Parathyroid adenoma (tissue), 2 donors: ENCODE measurements around the gene MYD88.

Source experiments
- H2AFZ ChIP-seq: fragments of 300-600 bp; sonication (generic); one replicate; pipeline ENCODE4 v1.7.0; 2017; ENCODE audit warnings: antibody characterized with exemption, mild to moderate bottlenecking
- H3K27ac ChIP-seq: fragments of 300-600 bp; sonication (generic); one replicate; pipeline ENCODE4 v1.7.0; 2017
- H3K27me3 ChIP-seq: fragments of 300-600 bp; sonication (generic); one replicate; pipeline ENCODE4 v1.7.0; 2017; ENCODE audit warnings: low read length; ENCODE audit not compliant: control insufficient read depth, insufficient read depth
- H3K36me3 ChIP-seq: fragments of 300-600 bp; sonication (generic); one replicate; pipeline ENCODE4 v1.7.0; 2017; ENCODE audit warnings: low read length; ENCODE audit not compliant: control insufficient read depth, insufficient read depth
- H3K4me1 ChIP-seq: fragments of 300-600 bp; sonication (generic); one replicate; pipeline ENCODE4 v1.7.0; 2017; ENCODE audit warnings: control low read depth
- H3K4me2 ChIP-seq: fragments of 300-600 bp; sonication (generic); one replicate; pipeline ENCODE4 v1.7.0; 2017; ENCODE audit warnings: low read length
- H3K4me3 ChIP-seq: fragments of 300-600 bp; sonication (generic); one replicate; pipeline ENCODE4 v1.7.0; 2017; ENCODE audit warnings: low read depth, low read length
- H3K79me2 ChIP-seq: fragments of 300-600 bp; sonication (generic); one replicate; pipeline ENCODE4 v1.7.0; 2017; ENCODE audit warnings: control low read depth
- H3K9ac ChIP-seq: fragments of 300-600 bp; sonication (generic); one replicate; pipeline ENCODE4 v1.7.0; 2017; ENCODE audit warnings: mild to moderate bottlenecking
- H3K9me3 ChIP-seq: fragments of 300-600 bp; sonication (generic); one replicate; pipeline ENCODE4 v1.7.0; 2017; ENCODE audit warnings: low read length; ENCODE audit not compliant: control insufficient read depth
- TF ChIP-seq, protein P1 (sequence below): fragments of 300-600 bp; sonication (generic); IDR thresholded peaks from one replicate; pipeline ENCODE4 v1.7.0; 2017; ENCODE audit warnings: antibody characterized with exemption, mild to moderate bottlenecking
- donor health status: primary hyperparathyroidism.

Gene MYD88

DNA sequence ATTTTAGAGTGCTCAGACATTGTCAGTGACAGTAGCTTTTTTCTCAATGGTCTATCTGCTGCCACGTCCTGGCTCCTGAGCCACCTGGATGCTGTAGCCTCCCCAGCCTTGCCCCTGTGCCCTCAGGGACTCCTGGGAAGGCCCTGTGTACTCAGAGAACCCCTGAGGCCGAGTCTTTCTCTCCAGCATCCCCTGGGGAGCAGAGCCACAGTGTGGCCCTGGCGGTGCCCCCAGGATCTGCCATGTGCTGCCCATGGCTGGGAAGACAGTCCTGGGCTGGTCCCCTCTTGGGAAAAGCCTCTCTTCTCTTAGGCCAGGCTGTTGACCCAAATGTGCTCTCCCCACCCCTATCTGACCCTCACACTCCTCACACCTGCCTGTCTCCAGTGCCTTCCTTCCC, 5.0 kb downstream of the MYD88 start:
- peaks cover 3% of the 10 kb centered on the region for H3K4me1 ChIP-seq
- no peak overlapping the region for H3K9ac ChIP-seq
- H3K79me2 ChIP-seq, result no peaks in the 10 kb centered on the region
- no peak overlapping the region for H3K4me2 ChIP-seq
- no peaks in the 10 kb centered on the region for H3K9me3 ChIP-seq
- H2AFZ ChIP-seq, result no peak overlapping the region
- no peaks in the 10 kb centered on the region for H3K27me3 ChIP-seq
- no peak overlapping the region for H3K4me3 ChIP-seq
- TF ChIP-seq, protein P1, sequence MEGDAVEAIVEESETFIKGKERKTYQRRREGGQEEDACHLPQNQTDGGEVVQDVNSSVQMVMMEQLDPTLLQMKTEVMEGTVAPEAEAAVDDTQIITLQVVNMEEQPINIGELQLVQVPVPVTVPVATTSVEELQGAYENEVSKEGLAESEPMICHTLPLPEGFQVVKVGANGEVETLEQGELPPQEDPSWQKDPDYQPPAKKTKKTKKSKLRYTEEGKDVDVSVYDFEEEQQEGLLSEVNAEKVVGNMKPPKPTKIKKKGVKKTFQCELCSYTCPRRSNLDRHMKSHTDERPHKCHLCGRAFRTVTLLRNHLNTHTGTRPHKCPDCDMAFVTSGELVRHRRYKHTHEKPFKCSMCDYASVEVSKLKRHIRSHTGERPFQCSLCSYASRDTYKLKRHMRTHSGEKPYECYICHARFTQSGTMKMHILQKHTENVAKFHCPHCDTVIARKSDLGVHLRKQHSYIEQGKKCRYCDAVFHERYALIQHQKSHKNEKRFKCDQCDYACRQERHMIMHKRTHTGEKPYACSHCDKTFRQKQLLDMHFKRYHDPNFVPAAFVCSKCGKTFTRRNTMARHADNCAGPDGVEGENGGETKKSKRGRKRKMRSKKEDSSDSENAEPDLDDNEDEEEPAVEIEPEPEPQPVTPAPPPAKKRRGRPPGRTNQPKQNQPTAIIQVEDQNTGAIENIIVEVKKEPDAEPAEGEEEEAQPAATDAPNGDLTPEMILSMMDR, result no peak
- H3K36me3 ChIP-seq, result no peaks in the 10 kb centered on the region
- H3K27ac ChIP-seq, result no peak overlapping the region

DNA sequence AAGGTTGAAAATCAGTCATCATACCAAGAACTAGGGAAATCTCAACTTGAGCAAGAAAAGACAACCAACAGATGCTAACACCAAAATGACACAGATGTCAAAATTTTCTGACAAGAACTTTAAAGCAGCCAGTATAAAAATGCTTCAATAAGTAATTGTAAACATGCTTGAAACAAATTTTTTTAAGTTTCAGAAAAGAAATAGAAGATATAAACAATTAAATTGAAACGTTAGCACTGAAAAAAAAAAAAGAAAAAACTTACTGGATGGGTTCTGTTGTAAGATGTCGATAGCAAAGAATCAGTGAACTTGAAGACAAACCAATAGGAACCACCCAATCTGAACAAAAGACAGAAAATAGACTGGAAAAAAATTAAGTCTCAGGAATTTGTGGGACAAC, 8.0 kb downstream of the MYD88 start:
- no peaks in the 10 kb centered on the region for H3K27me3 ChIP-seq
- H3K79me2 ChIP-seq, result no peaks in the 10 kb centered on the region
- no peak overlapping the region for H3K9ac ChIP-seq
- no peak overlapping the region for H3K27ac ChIP-seq
- H3K36me3 ChIP-seq, result no peaks in the 10 kb centered on the region
- TF ChIP-seq, protein P1, result no peak
- no peak overlapping the region for H2AFZ ChIP-seq
- no peak overlapping the region for H3K4me3 ChIP-seq
- H3K4me1 ChIP-seq, result peaks cover 3% of the 10 kb centered on the region
- H3K4me2 ChIP-seq, result no peak overlapping the region
- no peaks in the 10 kb centered on the region for H3K9me3 ChIP-seq

- H3K79me2 ChIP-seq, result no peaks in the 10 kb centered on the region
- H2AFZ ChIP-seq, result no peak overlapping the region
- TF ChIP-seq, protein P1, result no peak
- no peaks in the 10 kb centered on the region for H3K27me3 ChIP-seq
- no peak overlapping the region for H3K4me3 ChIP-seq
- H3K4me1 ChIP-seq, result peaks cover 3% of the 10 kb centered on the region
- H3K9me3 ChIP-seq, result no peaks in the 10 kb centered on the region
- no peaks in the 10 kb centered on the region for H3K36me3 ChIP-seq
- H3K27ac ChIP-seq, result no peak overlapping the region
- no peak overlapping the region for H3K9ac ChIP-seq
- no peak overlapping the region for H3K4me2 ChIP-seq
These were observed 9.0 kb downstream of the MYD88 start for GRCh38 chr3:38147421-38147820.

DNA sequence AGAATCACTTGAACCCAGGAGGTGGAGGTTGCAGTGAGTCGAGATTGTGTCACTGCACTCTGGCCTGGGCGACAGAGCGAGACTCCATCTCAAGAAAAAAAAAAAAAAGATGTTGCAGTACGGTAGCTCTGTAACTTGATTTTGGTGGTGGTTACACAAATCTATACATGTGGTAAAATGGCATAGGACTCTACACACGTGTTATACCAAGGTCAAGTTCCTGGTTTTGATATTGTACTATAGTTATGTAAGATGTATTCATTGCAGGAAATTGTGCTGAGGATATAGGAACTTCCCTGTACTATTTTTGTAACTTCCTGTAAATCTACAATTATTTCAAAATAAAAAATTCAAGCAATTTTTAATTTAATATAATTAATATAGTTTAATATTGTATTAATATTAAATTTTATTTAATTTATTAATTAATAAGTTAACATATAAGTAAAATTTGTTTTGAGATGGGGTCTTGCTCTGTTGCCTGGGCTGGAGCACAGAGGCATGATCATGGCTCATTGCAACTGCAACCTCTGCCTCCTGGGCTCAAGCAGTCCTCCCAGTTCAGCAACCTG, 9.9 kb downstream of the MYD88 start:
- H3K9me3 ChIP-seq, result no peaks in the 10 kb centered on the region
- peaks cover 3% of the 10 kb centered on the region for H3K4me1 ChIP-seq
- H3K27ac ChIP-seq, result no peak overlapping the region
- H3K27me3 ChIP-seq, result no peaks in the 10 kb centered on the region
- no peaks in the 10 kb centered on the region for H3K36me3 ChIP-seq
- H3K4me2 ChIP-seq, result no peak overlapping the region
- TF ChIP-seq, protein P1, result no peak
- no peak overlapping the region for H3K9ac ChIP-seq
- no peak overlapping the region for H3K4me3 ChIP-seq
- H2AFZ ChIP-seq, result no peak overlapping the region
- no peaks in the 10 kb centered on the region for H3K79me2 ChIP-seq

DNA sequence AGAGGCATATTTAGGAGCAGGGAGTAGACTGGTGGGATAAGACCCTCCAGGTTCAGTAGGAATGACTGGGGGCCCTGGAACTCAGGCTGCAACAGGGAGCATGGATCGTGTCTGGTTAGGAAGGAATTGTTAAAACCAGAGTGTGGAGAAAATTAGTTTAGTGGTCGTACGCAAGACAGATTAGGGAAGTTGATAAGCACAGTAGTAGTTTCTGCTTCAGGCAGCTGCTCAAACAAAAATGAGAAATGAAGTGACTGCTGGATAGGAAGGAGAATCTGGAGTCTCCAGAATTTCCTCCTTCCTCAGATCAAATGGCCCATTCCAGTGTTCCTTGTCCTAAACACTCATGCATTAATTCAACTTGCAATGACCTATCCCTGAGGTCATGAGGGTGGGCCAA, 11.2 kb downstream of the MYD88 start:
- Histone ChIP-seq H2AFZ (no peak overlapping the region), H3K9ac (no peak overlapping the region), H3K4me1 (peaks cover 3% of the 10 kb centered on the region), H3K4me2 (no peak overlapping the region), H3K4me3 (no peak overlapping the region), H3K27ac (no peak overlapping the region), H3K27me3 (no peaks in the 10 kb centered on the region), H3K9me3 (no peaks in the 10 kb centered on the region), H3K36me3 (no peaks in the 10 kb centered on the region), H3K79me2 (no peaks in the 10 kb centered on the region)
- TF ChIP-seq, protein P1, result no peak
